Measurements from ENCODE around the gene JOSD2. TPM values are rescaled to one million over a fixed set of nuclear protein-coding genes. Genes with fewer than 3 reads are reported as not detected.

Gene JOSD2
- total RNA-seq, 1 donor from 2014 or later = 41.7 TPM

DNA sequence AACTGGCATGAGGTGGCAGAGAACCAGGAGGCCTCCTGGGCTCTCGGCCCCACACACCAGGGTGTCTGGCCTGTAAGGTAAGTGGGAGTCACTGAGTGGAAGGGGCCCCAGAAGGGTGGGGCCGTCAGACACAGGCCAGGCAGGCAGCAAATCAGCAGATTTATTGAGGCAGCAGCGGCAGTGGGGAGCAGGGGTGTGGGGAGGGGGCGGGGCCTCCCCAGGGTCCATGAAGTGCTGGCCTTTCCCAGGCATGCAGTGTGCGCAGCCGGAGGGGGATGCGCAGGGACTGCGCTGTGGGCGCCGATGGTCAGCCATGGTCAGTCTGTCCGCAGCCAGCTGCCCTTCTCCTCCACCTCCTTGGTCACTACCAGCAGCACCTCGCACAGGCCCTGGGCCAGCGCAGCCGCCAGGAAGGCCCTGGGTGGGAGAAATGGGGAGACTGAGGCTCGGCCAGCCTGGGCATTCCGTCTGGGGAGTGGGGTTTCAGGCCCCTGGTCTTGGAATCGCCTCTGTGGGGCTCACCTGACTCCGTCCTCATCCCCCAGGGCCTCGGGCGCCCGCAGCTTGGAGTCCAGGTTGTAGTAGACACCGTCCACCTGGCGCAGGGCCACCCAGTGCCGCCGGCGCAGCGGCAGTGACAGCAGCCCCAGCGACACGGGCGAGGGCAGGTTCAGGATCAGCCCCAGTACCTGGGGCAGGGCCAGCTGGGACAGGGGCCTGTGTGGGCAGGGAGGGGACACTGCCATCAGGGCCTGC, 5.0 kb downstream of the JOSD2 start:
- Mint-ChIP-seq H3K27me3 (ENCODE audit: insufficient read depth) (no peaks in the 10 kb centered on the region), H3K27ac (no peak overlapping the region), H3K4me1 (ENCODE audit: low read depth) (peaks cover 11% of the 10 kb centered on the region), H3K9me3 (no peaks in the 10 kb centered on the region), H3K4me3 (no peak overlapping the region), H3K36me3 (ENCODE audit: low read depth) (peaks cover 12% of the 10 kb centered on the region)
- no peak for DNase-seq (ENCODE audit: low spot score)
- intact Hi-C loops (cut with micrococcal nuclease) = no loop called here

DNA sequence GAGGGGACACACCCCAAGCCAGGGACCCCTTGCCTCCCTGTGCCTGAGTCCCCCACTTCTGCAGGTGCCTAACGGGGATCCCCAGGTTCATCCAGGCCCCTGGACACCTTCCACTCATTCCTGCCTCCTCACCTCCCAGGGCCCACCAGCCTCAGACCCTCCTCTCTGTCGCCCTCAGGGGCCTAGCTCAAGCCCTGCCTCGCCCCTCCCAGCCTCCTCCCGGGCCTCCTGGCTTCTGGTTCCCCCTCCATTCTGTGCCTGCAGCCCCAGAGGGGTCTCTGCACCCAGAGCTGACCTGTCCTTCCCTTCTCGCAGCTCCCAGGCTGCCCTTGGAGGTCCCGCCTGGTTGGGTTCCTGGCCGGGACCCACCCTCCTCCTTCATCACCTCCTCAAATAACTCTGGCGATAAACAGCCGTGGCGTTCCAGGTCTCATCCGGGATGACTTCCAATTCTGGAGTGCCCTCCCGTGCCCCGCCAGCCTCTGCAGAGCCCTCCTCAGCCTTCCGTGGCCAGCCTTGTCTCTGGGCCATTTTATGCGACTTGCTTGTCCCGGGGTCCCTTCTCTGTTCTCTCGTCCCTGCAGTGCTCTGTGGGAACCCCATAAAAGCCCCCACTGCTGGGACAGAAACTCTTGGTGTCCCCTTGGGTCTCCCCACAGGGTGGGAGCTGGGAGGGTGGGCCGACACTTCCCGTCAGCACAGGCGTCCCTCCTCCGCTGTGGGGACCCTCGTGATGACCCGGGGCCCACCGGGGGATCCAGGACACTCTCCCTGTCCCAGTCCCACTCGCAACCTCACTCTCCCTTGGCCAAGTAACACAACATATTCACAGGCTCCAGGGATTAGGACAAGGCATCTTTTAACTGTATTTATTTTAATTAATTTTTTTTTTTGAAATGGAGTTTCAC, 9.2 kb downstream of the JOSD2 start:
- DNase-seq (ENCODE audit: low spot score) = no peak
- H3K4me3 Mint-ChIP-seq = no peak overlapping the region
- H3K36me3 Mint-ChIP-seq (ENCODE audit: low read depth) = peaks cover 1% of the 10 kb centered on the region
- H3K27me3 Mint-ChIP-seq (ENCODE audit: insufficient read depth) = no peaks in the 10 kb centered on the region
- no peak overlapping the region for H3K27ac Mint-ChIP-seq
- intact Hi-C loops (cut with micrococcal nuclease) = no loop called here
- no peaks in the 10 kb centered on the region for H3K4me1 Mint-ChIP-seq (ENCODE audit: low read depth)
- no peaks in the 10 kb centered on the region for H3K9me3 Mint-ChIP-seq

DNA sequence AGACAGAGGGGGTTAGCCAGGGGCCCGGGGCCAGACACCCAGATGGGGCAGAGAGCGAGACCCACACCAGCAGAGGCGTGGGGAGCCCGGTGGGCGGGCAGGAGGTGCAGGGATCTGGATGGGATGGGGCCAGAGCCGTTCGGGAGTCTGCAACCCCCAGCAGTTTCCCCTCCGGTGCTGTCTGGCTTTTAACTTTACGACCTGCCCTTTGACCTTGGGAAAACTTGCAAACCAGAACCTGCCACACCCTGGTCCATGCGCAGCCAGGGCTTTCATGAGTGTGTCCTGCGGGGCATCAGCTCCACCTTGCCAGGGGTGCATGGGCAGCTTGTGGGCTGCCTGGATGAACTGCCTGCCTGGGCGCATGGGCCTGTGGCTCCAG, 9.8 kb downstream of the JOSD2 start:
- Mint-ChIP-seq H3K27ac (no peak overlapping the region), H3K9me3 (no peaks in the 10 kb centered on the region), H3K36me3 (ENCODE audit: low read depth) (no peaks in the 10 kb centered on the region), H3K4me1 (ENCODE audit: low read depth) (no peaks in the 10 kb centered on the region), H3K4me3 (no peak overlapping the region), H3K27me3 (ENCODE audit: insufficient read depth) (no peaks in the 10 kb centered on the region)
- intact Hi-C loops (cut with micrococcal nuclease) = no loop called here
- no peak for DNase-seq (ENCODE audit: low spot score)

DNA sequence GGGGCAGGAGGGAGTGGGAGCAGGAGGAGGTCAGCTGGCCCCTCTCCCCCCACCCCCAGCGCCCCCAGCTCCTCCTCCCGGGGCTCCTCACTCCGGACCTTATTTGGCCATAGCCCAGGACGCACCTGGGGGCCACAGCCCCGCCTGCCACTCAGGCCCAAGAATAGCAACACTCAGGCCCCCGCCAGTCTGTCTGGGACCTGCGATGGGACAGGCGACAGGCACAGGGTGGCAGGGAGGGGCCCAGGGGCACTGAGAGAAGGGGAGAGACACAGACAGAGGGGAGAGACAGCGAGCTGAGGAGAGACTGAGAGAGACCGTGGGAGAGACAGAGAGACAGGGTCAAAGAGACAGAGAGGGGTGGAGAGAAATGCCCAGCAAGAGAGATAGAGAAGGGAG, 10.2 kb downstream of the JOSD2 start:
- H3K36me3 Mint-ChIP-seq (ENCODE audit: low read depth) = no peaks in the 10 kb centered on the region
- intact Hi-C loops (cut with micrococcal nuclease) = no loop called here
- H3K27ac Mint-ChIP-seq = no peak overlapping the region
- no peak overlapping the region for H3K4me3 Mint-ChIP-seq
- H3K4me1 Mint-ChIP-seq (ENCODE audit: low read depth) = no peaks in the 10 kb centered on the region
- DNase-seq (ENCODE audit: low spot score) = no peak
- H3K27me3 Mint-ChIP-seq (ENCODE audit: insufficient read depth) = no peaks in the 10 kb centered on the region
- H3K9me3 Mint-ChIP-seq = no peaks in the 10 kb centered on the region

DNA sequence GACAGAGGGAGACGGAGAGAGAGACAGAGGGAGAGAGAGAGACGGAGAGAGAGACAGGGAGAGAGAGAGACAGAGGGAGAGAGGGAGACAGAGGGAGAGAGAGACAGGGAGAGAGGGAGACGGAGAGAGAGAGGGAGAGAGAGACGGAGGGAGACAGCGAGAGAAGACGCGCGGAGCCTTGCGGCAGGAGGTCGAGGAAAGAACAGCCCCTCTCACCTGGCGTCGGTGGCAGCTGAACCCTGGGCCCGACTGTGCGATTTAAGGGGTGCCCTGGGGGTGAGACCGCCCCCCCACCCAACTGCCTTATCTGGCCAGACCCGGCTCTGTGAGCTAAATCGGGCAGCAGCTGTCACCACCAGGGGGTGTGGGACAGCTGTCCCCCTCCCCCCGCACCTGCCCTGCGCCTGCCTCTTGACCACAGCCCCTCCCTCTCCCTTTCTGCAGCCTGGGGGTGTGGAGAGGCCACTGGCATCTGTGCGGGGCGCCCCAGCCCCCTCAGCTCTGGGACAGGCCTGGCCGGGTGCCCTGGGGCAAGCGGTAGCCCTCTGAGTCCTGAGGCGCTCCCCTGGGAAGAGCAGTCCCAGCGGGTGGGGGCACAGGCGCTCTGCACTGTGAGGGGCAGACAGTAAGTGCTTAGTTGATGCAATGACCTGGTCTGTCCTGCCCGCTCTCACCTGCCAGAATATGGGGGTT, 10.8 kb downstream of the JOSD2 start:
- Mint-ChIP-seq H3K9me3 (no peaks in the 10 kb centered on the region), H3K27me3 (ENCODE audit: insufficient read depth) (no peaks in the 10 kb centered on the region)
- no peak for DNase-seq (ENCODE audit: low spot score)

DNA sequence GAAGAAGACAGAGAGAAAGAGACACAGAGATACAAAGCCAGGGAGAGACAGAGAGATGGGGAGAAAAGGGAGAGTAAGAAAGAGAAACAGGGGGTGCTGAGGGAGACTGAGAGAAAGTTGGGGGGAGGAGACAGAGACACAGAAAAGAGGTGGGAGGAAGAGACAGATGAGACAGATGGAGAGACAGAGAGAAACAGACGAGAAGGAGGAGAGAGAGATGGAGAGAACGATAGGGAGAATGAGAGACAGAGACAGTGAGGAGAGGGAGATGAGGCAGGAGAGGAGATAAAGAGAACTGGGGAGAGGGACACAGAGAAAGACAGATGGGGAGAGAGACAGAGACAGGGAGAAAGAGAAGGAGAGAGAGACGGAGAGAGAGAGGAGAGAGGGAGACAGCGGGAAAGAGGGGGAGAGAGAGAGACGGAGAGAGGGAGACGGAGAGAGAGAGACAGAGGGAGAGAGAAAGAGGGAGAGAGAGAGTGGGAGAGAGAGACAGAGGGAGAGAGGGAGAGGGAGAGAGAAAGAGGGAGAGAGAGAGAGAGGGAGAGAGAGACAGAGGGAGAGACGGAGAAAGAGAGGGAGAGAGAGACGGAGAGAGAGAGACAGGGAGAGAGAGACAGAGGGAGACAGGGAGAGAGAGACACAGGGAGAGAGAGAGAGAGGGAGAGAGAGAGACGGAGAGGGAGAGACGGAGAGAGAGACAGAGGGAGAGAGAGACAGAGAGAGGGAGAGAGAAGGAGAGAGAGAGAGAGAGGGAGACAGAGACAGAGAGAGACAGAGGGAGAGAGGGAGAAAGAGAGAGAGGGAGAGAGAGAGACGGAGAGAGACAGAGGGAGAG, 12.6 kb downstream of the JOSD2 start:
- intact Hi-C loops (cut with micrococcal nuclease) = no loop called here
- Mint-ChIP-seq H3K27ac (no peak overlapping the region), H3K27me3 (ENCODE audit: insufficient read depth) (no peaks in the 10 kb centered on the region), H3K4me1 (ENCODE audit: low read depth) (no peaks in the 10 kb centered on the region), H3K4me3 (no peak overlapping the region), H3K36me3 (ENCODE audit: low read depth) (no peaks in the 10 kb centered on the region), H3K9me3 (no peaks in the 10 kb centered on the region)
- no peak for DNase-seq (ENCODE audit: low spot score)

More for the DNA sequence above, 10.8 kb downstream of the JOSD2 start:
- Mint-ChIP-seq H3K4me3 (no peak overlapping the region), H3K36me3 (ENCODE audit: low read depth) (no peaks in the 10 kb centered on the region), H3K27ac (no peak overlapping the region), H3K4me1 (ENCODE audit: low read depth) (no peaks in the 10 kb centered on the region)
- intact Hi-C loops (cut with micrococcal nuclease) = no loop called here

DNA sequence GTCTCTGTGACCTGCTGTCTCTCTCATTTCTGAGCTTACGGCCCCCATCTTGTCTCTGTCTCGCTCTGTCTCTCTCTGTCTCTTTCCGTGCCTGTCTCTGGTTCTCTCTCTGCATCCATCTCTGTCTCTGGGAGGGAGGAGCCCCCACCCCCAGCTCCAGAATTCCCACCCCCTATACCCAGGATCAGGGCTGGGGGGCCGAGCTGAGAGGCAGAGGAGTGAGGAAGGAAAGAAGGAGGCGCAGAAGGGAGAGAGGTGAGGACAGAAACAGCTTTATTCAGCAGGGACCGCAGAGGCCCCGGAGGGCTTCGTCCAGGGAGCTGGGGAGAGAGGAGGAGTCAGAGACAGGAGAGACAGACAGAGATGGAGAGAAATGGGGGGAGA, 14.0 kb downstream of the JOSD2 start:
- intact Hi-C loops (cut with micrococcal nuclease) = no loop called here

DNA sequence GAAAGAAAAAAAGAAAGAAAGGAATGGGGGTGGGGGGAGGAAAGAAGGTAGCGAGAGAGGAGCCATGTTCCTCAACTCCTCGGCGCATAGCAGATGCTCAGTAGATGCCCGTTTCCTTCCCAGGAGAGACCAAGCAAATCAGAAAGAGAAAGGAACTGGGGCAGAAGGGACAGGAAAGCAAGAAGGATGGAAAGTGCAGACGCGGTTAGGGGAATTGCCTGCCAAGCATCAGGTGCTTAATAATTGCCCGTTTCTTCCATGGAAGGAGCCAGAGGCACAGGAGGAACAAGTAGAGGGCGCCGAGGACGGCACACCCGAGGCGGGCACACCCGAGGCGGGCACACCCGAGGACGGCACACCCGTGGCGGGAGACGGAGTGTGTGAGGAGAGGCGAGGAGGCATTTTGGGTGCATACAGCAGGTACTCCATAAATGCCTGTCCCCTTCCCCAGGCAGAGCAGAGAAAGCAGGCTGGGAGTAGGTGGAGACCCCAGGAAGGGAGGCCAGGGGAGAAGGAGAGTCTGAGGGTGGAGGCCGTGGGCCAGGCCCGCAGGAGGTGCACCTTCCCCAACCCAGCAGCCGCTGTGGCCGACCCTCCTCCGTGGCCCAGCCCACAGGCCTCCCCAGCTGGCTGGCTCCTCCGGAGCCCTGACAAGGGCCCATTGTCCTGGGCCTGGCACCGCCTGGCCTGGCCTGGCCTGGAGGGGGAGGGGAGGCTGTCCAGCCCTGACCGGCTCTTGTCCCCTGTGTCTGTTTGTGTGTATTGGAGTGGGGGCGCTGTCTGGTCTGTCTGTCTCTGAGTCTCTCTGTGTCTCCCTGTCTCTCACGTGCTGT, 14.6 kb downstream of the JOSD2 start:
- Mint-ChIP-seq H3K27ac (no peak overlapping the region), H3K27me3 (ENCODE audit: insufficient read depth) (no peaks in the 10 kb centered on the region), H3K9me3 (no peaks in the 10 kb centered on the region), H3K36me3 (ENCODE audit: low read depth) (no peaks in the 10 kb centered on the region), H3K4me3 (no peak overlapping the region), H3K4me1 (ENCODE audit: low read depth) (peaks cover 11% of the 10 kb centered on the region)
- no peak for DNase-seq (ENCODE audit: low spot score)
- intact Hi-C loops (cut with micrococcal nuclease) = no loop called here

More for the DNA sequence above, 14.0 kb downstream of the JOSD2 start:
- Mint-ChIP-seq H3K27ac (no peak overlapping the region), H3K4me1 (ENCODE audit: low read depth) (peaks cover 5% of the 10 kb centered on the region), H3K4me3 (no peak overlapping the region), H3K27me3 (ENCODE audit: insufficient read depth) (no peaks in the 10 kb centered on the region), H3K9me3 (no peaks in the 10 kb centered on the region), H3K36me3 (ENCODE audit: low read depth) (no peaks in the 10 kb centered on the region)
- no peak for DNase-seq (ENCODE audit: low spot score)

DNA sequence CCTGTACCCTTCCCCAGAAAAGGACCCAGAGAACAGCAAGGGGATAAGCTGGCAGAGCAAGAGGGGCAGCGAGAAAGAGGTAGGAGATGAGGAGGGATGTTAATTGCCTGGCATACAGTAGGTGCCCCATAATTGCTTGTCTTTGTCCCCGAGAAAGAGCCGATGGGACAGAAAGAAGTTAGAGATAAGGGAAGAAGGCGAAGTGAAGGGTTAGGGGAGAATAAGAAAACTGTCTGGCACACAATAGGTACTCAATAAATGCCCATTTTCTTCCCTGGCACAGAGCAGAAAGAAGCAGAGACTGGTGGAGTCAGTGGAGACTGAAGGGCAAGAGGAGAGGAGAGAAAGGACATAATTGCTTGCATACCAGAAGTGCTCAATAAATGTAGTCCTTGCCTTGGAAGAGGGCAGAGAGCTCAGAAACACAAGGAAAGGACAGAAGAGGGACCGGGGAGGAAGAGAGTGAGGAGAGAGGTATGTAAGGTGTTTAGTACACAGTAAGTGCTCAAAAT, 15.9 kb downstream of the JOSD2 start:
- no peaks in the 10 kb centered on the region for H3K36me3 Mint-ChIP-seq (ENCODE audit: low read depth)
- no peak overlapping the region for H3K27ac Mint-ChIP-seq
- peaks cover 13% of the 10 kb centered on the region for H3K4me1 Mint-ChIP-seq (ENCODE audit: low read depth)
- H3K9me3 Mint-ChIP-seq = no peaks in the 10 kb centered on the region
- no peak overlapping the region for H3K4me3 Mint-ChIP-seq
- intact Hi-C loops (cut with micrococcal nuclease) = no loop called here
- no peaks in the 10 kb centered on the region for H3K27me3 Mint-ChIP-seq (ENCODE audit: insufficient read depth)
- DNase-seq (ENCODE audit: low spot score) = no peak

DNA sequence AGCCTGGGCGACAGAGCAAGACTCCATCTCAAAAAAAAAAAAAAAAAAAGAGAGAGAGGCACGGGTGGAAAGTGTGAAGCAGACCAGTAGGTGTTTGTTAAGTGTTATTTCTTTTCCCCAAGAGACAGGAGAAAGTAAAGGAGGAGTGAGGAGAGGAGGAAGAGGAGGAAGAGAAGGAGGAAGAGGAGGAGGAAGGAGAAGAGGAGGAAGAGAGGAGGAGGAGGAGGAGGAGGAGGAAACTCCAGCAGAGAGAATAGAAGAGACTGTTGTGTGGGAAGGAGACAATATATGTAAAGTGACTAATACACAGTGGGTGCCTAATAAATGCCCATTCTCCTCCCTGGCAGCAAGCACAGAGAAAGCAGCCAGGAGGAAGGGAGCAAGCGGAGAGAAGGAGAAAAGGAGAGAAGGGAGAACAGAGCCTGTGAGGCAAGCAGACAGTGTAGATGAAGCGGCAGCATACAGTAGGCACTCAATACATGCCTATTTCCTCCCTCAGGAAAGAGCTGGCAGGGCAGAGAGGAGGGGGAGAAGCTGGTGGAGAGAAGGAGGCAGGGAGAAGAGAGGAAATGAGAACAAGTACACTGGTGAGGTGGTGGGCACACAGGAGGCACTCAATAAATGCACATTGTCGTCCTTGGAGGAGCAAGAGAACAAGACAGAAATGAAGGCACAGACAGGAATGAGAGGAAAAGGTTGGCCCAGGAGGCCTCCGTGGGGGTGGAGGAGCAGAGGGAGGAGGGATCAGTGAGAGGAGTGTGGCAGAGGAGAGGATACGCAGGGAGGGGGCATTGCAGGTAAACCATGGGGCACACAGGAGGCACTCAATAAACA, 16.6 kb downstream of the JOSD2 start:
- intact Hi-C loops (cut with micrococcal nuclease) = no loop called here
- Mint-ChIP-seq H3K4me3 (no peak overlapping the region), H3K9me3 (no peaks in the 10 kb centered on the region), H3K27ac (no peak overlapping the region), H3K36me3 (ENCODE audit: low read depth) (no peaks in the 10 kb centered on the region), H3K27me3 (ENCODE audit: insufficient read depth) (no peaks in the 10 kb centered on the region), H3K4me1 (ENCODE audit: low read depth) (peaks cover 13% of the 10 kb centered on the region)
- DNase-seq (ENCODE audit: low spot score) = no peak

DNA sequence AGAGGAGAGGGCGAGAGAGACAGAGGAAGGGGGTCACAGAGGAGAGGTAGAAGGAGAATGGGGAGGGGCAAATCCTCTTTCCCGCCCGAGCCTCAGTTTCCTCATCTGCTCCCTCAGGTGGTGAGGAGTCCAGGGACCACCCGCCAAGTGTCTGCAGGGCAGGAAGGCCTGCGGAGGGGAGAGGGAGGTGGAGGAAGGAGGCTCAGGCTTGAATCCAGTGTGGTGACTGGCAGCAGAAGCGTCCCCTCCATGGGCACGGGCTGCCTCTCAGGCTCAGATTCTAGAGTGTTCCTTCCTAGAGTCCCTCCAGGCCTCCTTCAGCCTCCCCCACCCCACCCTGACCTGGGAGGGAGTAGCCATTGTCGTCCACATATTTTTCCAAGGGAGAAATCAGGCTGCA, 17.8 kb downstream of the JOSD2 start:
- no peaks in the 10 kb centered on the region for H3K9me3 Mint-ChIP-seq
- no peak for DNase-seq (ENCODE audit: low spot score)
- no peak overlapping the region for H3K27ac Mint-ChIP-seq
- no peaks in the 10 kb centered on the region for H3K36me3 Mint-ChIP-seq (ENCODE audit: low read depth)
- peaks cover 13% of the 10 kb centered on the region for H3K4me1 Mint-ChIP-seq (ENCODE audit: low read depth)
- intact Hi-C loops (cut with micrococcal nuclease) = no loop called here
- no peaks in the 10 kb centered on the region for H3K27me3 Mint-ChIP-seq (ENCODE audit: insufficient read depth)
- H3K4me3 Mint-ChIP-seq = no peak overlapping the region
